Sigmoid colon (tissue), 7 donors: ENCODE data around the gene CTNNAL1. TPM values are rescaled to one million over a fixed set of nuclear protein-coding genes. Genes with fewer than 3 reads are reported as not detected.
A peak's percentile ranks its signal among the peaks of the same experiment; 100 is the strongest.
"Not testable (repeated sequence)": the region's sequence is repeated elsewhere in the genome, so short reads cannot be mapped to it uniquely, and the experiment has no call there.

Experiments
- DNase-seq: peaks from one replicate; pipeline ENCODE4 v3.0.0-alpha.2; 2019
- H3K27ac ChIP-seq, 4 donors: fragments of 200-600 bp; sonication (generic); one replicate each; pipeline ENCODE4 v1.5.1; 2016 to 2019; ENCODE audit warnings: mild to moderate bottlenecking in 1 of 4
- H3K27me3 ChIP-seq, 3 donors: fragments of 200-600 bp; sonication (generic); one replicate each; pipeline ENCODE4 v1.5.1; 2019; ENCODE audit warnings: mild to moderate bottlenecking in 1 of 3
- H3K36me3 ChIP-seq, 4 donors: fragments of 200-600 bp; sonication (generic); one replicate each; pipeline ENCODE4 v1.5.1; 2016 to 2019
- H3K4me1 ChIP-seq, 4 donors: fragments of 200-600 bp; sonication (generic); one replicate each; pipeline ENCODE4 v1.5.1; 2017 to 2019
- H3K4me3 ChIP-seq, 4 donors: fragments of 200-600 bp; sonication (generic); one replicate each; pipeline ENCODE4 v1.5.1; 2017 to 2019; ENCODE audit warnings: mild to moderate bottlenecking in 2 of 4, moderate library complexity in 1 of 4
- H3K9me3 ChIP-seq, 4 donors: fragments of 200-600 bp in 3 of 4; sonication (generic) in 3 of 4; one replicate each; pipeline versions ENCODE4 v1.5.1 to v1.6.1; 2013 to 2019
- EP300 ChIP-seq, 4 donors: sonication (generic); formaldehyde crosslinking; IDR thresholded peaks; one replicate each; pipeline ENCODE4 v1.6.1; 2017; ENCODE audit warnings: antibody characterized with exemption in 4 of 4
- POLR2A ChIP-seq, 2 donors: fragments of 450-650 bp; IDR thresholded peaks; one replicate each; pipeline ENCODE4 v1.6.1; 2016; ENCODE audit warnings: antibody characterized with exemption in 2 of 2, mild to moderate bottlenecking in 2 of 2, moderate library complexity in 2 of 2
- POLR2AphosphoS5 ChIP-seq, 4 donors: sonication (generic); formaldehyde crosslinking; IDR thresholded peaks; one replicate each; pipeline ENCODE4 v1.6.1; 2017; ENCODE audit warnings: antibody characterized with exemption in 4 of 4
- WGBS, 2 donors: extraction: QIAGEN DNeasy Blood & Tissue Kit; methylation state at CpG; one replicate each; pipeline ENCODE4 v1.1.7; 2013; 5-methylcytosine and 5-hydroxymethylcytosine counted together
- intact Hi-C: fragments of 100-400 bp; cut with DNase I; formaldehyde crosslinking; loops from one replicate; pipeline ENCODE4 v1.15.1; 2023
- polyA plus RNA-seq, 3 donors: library from polyadenylated mRNA; stranded (reverse); fragments of 200-250 nt; gene quantifications; one replicate each; pipeline ENCODE4 v1.2.3, GENCODE V29; 2013
- total RNA-seq, 4 donors: library from RNA; depleted of rRNA; stranded (reverse); fragments of >200 nt; gene quantifications; one replicate each; pipeline ENCODE4 v1.1.0, GENCODE V29; 2016
- TF ChIP-seq, protein P1 (sequence below), 4 experiments: fragments of 450-650 bp in 3 of 4; fragments of 200-600 bp in 1 of 4; IDR thresholded peaks; one replicate each; pipeline ENCODE4 v1.5.1; 2016 to 2019; ENCODE audit warnings: antibody characterized with exemption in 4 of 4, mild to moderate bottlenecking in 3 of 4, moderate library complexity in 2 of 4
- donor health status: healthy with polysubstance abuse.
- donor health status: Bipolar disorder and iron deficiency.
- donor health status: healthy.

The CTNNAL1 gene, protein sequence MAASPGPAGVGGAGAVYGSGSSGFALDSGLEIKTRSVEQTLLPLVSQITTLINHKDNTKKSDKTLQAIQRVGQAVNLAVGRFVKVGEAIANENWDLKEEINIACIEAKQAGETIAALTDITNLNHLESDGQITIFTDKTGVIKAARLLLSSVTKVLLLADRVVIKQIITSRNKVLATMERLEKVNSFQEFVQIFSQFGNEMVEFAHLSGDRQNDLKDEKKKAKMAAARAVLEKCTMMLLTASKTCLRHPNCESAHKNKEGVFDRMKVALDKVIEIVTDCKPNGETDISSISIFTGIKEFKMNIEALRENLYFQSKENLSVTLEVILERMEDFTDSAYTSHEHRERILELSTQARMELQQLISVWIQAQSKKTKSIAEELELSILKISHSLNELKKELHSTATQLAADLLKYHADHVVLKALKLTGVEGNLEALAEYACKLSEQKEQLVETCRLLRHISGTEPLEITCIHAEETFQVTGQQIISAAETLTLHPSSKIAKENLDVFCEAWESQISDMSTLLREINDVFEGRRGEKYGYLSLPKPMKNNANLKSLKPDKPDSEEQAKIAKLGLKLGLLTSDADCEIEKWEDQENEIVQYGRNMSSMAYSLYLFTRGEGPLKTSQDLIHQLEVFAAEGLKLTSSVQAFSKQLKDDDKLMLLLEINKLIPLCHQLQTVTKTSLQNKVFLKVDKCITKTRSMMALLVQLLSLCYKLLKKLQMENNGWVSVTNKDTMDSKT
- 10 to 100 TPM; 36.4 to 56.8 (median 42.6) TPM for total RNA-seq
- 10 to 100 TPM; 18.7 to 32.4 (median 22.2) TPM for polyA plus RNA-seq

DNA sequence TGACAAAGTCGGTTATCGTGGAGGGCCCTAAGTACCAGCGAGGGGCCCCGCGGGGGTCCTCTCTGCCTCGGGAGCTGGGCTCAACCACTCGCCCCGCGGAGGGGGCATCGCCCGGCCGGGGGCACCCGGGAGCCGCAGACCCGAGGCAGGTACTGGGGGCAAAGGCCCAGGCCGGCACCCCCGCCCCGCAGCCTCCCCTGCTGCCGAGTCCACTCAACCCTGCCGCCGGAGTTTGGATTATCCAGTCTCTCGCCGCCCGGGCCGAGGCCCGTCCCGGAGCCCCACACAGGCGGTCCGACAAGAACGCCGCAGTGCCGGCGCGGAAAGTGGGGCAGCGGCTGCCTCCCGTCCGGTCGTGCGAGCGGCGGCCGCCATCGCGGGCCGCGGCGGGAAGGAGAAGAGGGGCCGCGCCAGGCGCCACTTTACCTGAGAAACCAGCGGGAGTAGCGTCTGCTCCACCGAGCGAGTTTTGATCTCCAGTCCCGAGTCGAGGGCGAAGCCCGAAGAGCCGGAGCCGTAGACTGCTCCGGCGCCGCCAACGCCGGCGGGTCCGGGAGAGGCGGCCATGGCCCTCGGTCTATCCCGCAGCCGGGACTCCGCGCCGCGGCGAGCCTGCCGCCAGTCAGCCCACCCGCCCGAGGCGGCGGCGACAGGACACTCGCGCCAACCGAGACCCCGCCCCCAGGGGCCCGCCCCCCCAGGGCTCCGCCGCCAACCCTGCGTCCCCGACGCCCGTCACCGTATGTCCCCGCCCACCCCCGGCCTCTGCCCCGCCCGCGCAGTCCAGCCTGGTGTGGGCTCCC is at the start of gene CTNNAL1:
TSS of gene CTNNAL1 (minus strand) at position 624 of the 803 bp plus-strand sequence. CDS start at position 567, 57 bp downstream.
- Histone ChIP-seq H3K4me3 (peak within 1 kb of the TSS; percentile 67 to 95 (median 87)), H3K36me3 (no peaks in the 10 kb centered on the region), H3K27ac (peak within 1 kb of the TSS; percentile 96 to 100 (median 97)), H3K27me3 (no peaks in the 10 kb centered on the region), H3K4me1 (peaks cover 0 to 46% (median 37%) of the 10 kb centered on the region in 4 donors), H3K9me3 (no peaks in the 10 kb centered on the region)
- peak; percentile 41 to 76 for TF ChIP-seq POLR2A (IDR thresholded peaks at IDR 0.05)
- TF ChIP-seq, protein P1, sequence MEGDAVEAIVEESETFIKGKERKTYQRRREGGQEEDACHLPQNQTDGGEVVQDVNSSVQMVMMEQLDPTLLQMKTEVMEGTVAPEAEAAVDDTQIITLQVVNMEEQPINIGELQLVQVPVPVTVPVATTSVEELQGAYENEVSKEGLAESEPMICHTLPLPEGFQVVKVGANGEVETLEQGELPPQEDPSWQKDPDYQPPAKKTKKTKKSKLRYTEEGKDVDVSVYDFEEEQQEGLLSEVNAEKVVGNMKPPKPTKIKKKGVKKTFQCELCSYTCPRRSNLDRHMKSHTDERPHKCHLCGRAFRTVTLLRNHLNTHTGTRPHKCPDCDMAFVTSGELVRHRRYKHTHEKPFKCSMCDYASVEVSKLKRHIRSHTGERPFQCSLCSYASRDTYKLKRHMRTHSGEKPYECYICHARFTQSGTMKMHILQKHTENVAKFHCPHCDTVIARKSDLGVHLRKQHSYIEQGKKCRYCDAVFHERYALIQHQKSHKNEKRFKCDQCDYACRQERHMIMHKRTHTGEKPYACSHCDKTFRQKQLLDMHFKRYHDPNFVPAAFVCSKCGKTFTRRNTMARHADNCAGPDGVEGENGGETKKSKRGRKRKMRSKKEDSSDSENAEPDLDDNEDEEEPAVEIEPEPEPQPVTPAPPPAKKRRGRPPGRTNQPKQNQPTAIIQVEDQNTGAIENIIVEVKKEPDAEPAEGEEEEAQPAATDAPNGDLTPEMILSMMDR (IDR thresholded peaks at IDR 0.05): no peak
- TF ChIP-seq POLR2AphosphoS5 (IDR thresholded peaks at IDR 0.05): peak; percentile 89 to 94 (median 92)
- 0% methylated on average over 99 of the region's 99 CpGs for WGBS, 2 donors
- DNase-seq: peak; percentile 98
- intact Hi-C loops: loop anchor here (5.0 kb wide), 2 partner anchors 81 to 104 kb away; partner anchors contain the start of genes ABITRAM, ELP1 and TMEM245

DNA sequence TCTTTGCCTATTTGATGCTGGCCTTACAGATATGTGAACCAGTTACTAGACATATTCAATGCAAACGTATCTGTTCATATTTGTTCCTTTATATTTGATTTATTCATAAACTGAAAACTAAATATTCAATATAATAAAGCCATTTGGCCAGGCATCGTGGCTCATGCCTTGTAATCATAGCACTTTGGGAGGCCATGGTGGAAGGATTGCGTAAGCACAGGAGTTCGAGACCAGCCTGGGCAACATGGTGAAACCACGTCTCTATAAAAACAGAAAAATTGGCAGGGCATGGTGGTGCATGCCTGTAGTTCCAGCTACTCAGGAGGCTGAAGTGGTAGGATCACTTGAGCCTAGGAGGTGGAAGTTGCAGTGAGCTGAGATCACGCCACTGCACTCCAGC is 49.2 kb upstream of the CTNNAL1 start:
- H3K36me3 ChIP-seq: peaks cover 7 to 93% (median 30%) of the 10 kb centered on the region in 4 donors

DNA sequence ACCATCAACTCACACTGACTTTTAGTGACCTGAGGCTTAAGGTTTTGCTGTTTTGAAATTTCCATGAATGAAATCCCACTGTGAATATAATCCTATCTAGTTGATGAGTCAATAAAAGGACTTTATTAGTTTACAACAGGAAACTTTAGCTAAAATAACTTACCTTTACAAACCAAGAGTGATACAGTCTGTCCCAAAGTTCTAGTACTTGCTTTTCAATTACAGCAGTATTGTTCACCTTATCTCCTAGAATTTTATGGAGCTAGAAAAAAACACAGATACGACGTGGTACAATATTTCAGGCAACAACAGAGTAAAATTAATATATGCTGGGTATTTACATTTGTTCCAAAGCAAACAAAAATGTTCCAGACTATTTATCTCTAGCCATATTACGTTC is 46.9 kb upstream of the CTNNAL1 start:
- H3K27ac ChIP-seq: no peak overlapping the region
- H3K27me3 ChIP-seq: no peaks in the 10 kb centered on the region
- peaks cover 7 to 93% (median 34%) of the 10 kb centered on the region in 4 donors for H3K36me3 ChIP-seq
- no peaks in the 10 kb centered on the region for H3K9me3 ChIP-seq
- H3K4me1 ChIP-seq: no peaks in the 10 kb centered on the region
- WGBS, 2 donors: 19 to 65% methylated on average over 3 of the region's 3 CpGs
- no peak overlapping the region for H3K4me3 ChIP-seq
- TF ChIP-seq POLR2AphosphoS5 (IDR thresholded peaks at IDR 0.05): no peak
- TF ChIP-seq, protein P1 (IDR thresholded peaks at IDR 0.05): no peak
- TF ChIP-seq EP300 (IDR thresholded peaks at IDR 0.05): no peak
- no peak for TF ChIP-seq POLR2A (IDR thresholded peaks at IDR 0.05)
- intact Hi-C loops: no loop called here
- DNase-seq: no peak

More for the DNA sequence above, 49.2 kb upstream of the CTNNAL1 start:
- DNase-seq: no peak
- no peak overlapping the region for H3K4me3 ChIP-seq
- 93 to 95% methylated on average over 6 of the region's 6 CpGs for WGBS, 2 donors
- intact Hi-C loops: no loop called here
- no peaks in the 10 kb centered on the region for H3K4me1 ChIP-seq
- H3K9me3 ChIP-seq: no peaks in the 10 kb centered on the region
- no peak overlapping the region for H3K27ac ChIP-seq
- TF ChIP-seq POLR2A (IDR thresholded peaks at IDR 0.05) (no peak), EP300 (IDR thresholded peaks at IDR 0.05) (no peak), POLR2AphosphoS5 (IDR thresholded peaks at IDR 0.05) (no peak)
- TF ChIP-seq, protein P1 (IDR thresholded peaks at IDR 0.05): no peak
- H3K27me3 ChIP-seq: no peaks in the 10 kb centered on the region

DNA sequence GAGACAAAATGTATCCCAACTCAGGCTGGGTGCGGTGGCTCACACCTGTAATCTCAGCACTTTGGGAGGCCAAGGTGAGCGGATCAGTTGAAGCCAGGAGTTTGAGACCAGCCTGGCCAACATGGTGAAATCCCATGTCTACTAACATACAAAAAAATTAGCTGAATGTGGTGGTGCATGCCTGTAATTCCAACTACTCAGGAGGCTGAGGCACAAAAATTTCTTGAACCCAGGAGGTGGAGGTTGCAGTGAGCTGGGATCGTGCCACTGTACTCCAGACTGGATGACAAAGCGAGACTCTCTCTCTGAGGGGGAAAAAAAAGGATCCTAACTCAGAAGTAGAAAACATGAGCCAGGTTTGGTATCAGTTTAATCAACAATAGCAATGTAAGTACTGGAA is 39.8 kb upstream of the CTNNAL1 start:
- intact Hi-C loops, DNase-seq, H3K27me3 ChIP-seq, H3K4me3 ChIP-seq, H3K4me1 ChIP-seq, H3K9me3 ChIP-seq: not testable (repeated sequence)
- Histone ChIP-seq H3K36me3 (peaks cover 7 to 90% (median 28%) of the 10 kb centered on the region in 4 donors), H3K27ac (peak overlapping the region in 3 of 4 donors; percentile 12)
- WGBS, 2 donors: 89 to 97% methylated on average over 4 of the region's 4 CpGs
